Prostate gland (tissue), 2 donors: ENCODE results near the gene SOBP. TPM values are rescaled to one million over a fixed set of nuclear protein-coding genes. Genes with fewer than 3 reads are reported as not detected.

Experiments used
- DNase-seq: peaks from one replicate; pipeline ENCODE4 v3.0.0-alpha.2; 2019; ENCODE audit warnings: low spot score
- H3K27ac ChIP-seq, 2 donors: fragments of 200-600 bp; sonication (generic); 2 replicates each; pipeline ENCODE4 v1.5.1; 2017 to 2019
- H3K27me3 ChIP-seq: fragments of 200-600 bp; sonication (generic); replicated peaks from 2 replicates; pipeline ENCODE4 v1.5.1; 2019; ENCODE audit not compliant: insufficient read depth
- H3K36me3 ChIP-seq, 2 donors: fragments of 200-600 bp; sonication (generic); 1 replicate in 1 of 2; 2 replicates in 1 of 2; pipeline versions ENCODE4 v1.5.1 to v1.8.1; 2017 to 2019
- H3K4me1 ChIP-seq: fragments of 200-600 bp; sonication (generic); replicated peaks from 2 replicates; pipeline ENCODE4 v1.5.1; 2019
- H3K4me3 ChIP-seq, 2 donors: fragments of 200-600 bp; sonication (generic); 2 replicates each; pipeline ENCODE4 v1.5.1; 2017 to 2019
- H3K9me3 ChIP-seq: fragments of 200-600 bp; sonication (generic); 2 replicates; pipeline ENCODE4 v1.5.1; 2017
- CTCF ChIP-seq, 4 experiments: fragments of 200-600 bp in 2 of 4; fragments of 450-650 bp in 2 of 4; sonication (generic) in 2 of 4; IDR thresholded peaks; 1 replicate in 3 of 4; 2 replicates in 1 of 4; pipeline ENCODE4 v1.5.1; 2016 to 2019; ENCODE audit warnings: antibody characterized with exemption in 4 of 4, mild to moderate bottlenecking in 2 of 4, moderate library complexity in 2 of 4
- POLR2A ChIP-seq: fragments of 450-650 bp; IDR thresholded peaks from one replicate; pipeline ENCODE4 v1.6.1; 2016; ENCODE audit warnings: antibody characterized with exemption, mild to moderate bottlenecking
- POLR2AphosphoS5 ChIP-seq: sonication (generic); formaldehyde crosslinking; IDR thresholded peaks from one replicate; pipeline ENCODE4 v1.6.1; 2017; ENCODE audit warnings: antibody characterized with exemption
- WGBS: methylation state at CpG from one replicate; pipeline ENCODE4 v1.1.5; 2018; 5-methylcytosine and 5-hydroxymethylcytosine counted together
- intact Hi-C: fragments of 100-400 bp; cut with DNase I; formaldehyde crosslinking; loops from one replicate; pipeline ENCODE4 v1.14.2; 2022
- total RNA-seq, 2 donors: library from RNA; depleted of rRNA; stranded (reverse); fragments of >200 nt; gene quantifications; one replicate each; pipeline ENCODE4 v1.1.0, GENCODE V29; 2016

SOBP gene
- total RNA-seq, 2 donors from 2014 or later, result 15.8 to 23.3 TPM

GRCh38 chr6:107706516-107707115 lies 216.7 kb downstream of the SOBP start:
- Histone ChIP-seq H3K4me3 (no peak overlapping the region), H3K27ac (no peak overlapping the region), H3K9me3 (no peaks in the 10 kb centered on the region), H3K36me3 (no peaks in the 10 kb centered on the region), H3K27me3 (no peaks in the 10 kb centered on the region), H3K4me1 (no peaks in the 10 kb centered on the region)
- intact Hi-C loops, result loop anchor here (10.0 kb wide), 2 partner anchors 222 to 522 kb away; no protein-coding TSS in a partner anchor
- WGBS, result 80% methylated on average over 13 of the region's 13 CpGs
- DNase-seq, result no peak
- TF ChIP-seq POLR2A, result no peak
- TF ChIP-seq POLR2AphosphoS5, result no peak
- no peak for TF ChIP-seq CTCF (IDR thresholded peaks at IDR 0.05)

GRCh38 chr6:107707346-107708275 lies 217.7 kb downstream of the SOBP start:
- no peaks in the 10 kb centered on the region for H3K9me3 ChIP-seq
- no peak for TF ChIP-seq POLR2A
- no peak for TF ChIP-seq POLR2AphosphoS5
- no peak for TF ChIP-seq CTCF (IDR thresholded peaks at IDR 0.05)
- no peak overlapping the region for H3K27ac ChIP-seq
- 92% methylated on average over 18 of the region's 18 CpGs for WGBS
- H3K4me3 ChIP-seq, result no peak overlapping the region
- H3K27me3 ChIP-seq, result no peaks in the 10 kb centered on the region
- no peaks in the 10 kb centered on the region for H3K4me1 ChIP-seq
- intact Hi-C loops, result loop anchor here (10.0 kb wide), 2 partner anchors 223 to 523 kb away; no protein-coding TSS in a partner anchor
- no peak for DNase-seq
- no peaks in the 10 kb centered on the region for H3K36me3 ChIP-seq

GRCh38 chr6:107708435-107708834 lies 218.5 kb downstream of the SOBP start:
- intact Hi-C loops, result loop anchor here (10.0 kb wide), 2 partner anchors 224 to 524 kb away; no protein-coding TSS in a partner anchor
- Histone ChIP-seq H3K4me3 (no peak overlapping the region), H3K27me3 (no peaks in the 10 kb centered on the region), H3K4me1 (no peaks in the 10 kb centered on the region), H3K27ac (no peak overlapping the region), H3K36me3 (no peaks in the 10 kb centered on the region), H3K9me3 (no peaks in the 10 kb centered on the region)
- WGBS, result 90% methylated on average over 6 of the region's 6 CpGs
- DNase-seq, result no peak
- no peak for TF ChIP-seq POLR2AphosphoS5
- TF ChIP-seq CTCF (IDR thresholded peaks at IDR 0.05), result no peak
- TF ChIP-seq POLR2A, result no peak

GRCh38 chr6:107709341-107709740 lies 219.4 kb downstream of the SOBP start:
- no peak for DNase-seq
- no peaks in the 10 kb centered on the region for H3K36me3 ChIP-seq
- WGBS, result 90% methylated on average over 7 of the region's 7 CpGs
- H3K4me1 ChIP-seq, result no peaks in the 10 kb centered on the region
- TF ChIP-seq POLR2A, result no peak
- TF ChIP-seq POLR2AphosphoS5, result no peak
- no peak for TF ChIP-seq CTCF (IDR thresholded peaks at IDR 0.05)
- H3K4me3 ChIP-seq, result no peak overlapping the region
- H3K9me3 ChIP-seq, result no peaks in the 10 kb centered on the region
- intact Hi-C loops, result loop anchor here (10.0 kb wide), 2 partner anchors 225 to 525 kb away; no protein-coding TSS in a partner anchor
- no peak overlapping the region for H3K27ac ChIP-seq
- H3K27me3 ChIP-seq, result no peaks in the 10 kb centered on the region

Other genes starting within 250 kb of the SOBP start
- gene PDSS2, start 30.6 kb upstream of the SOBP start, total RNA-seq, result 10 to 100 TPM; 12.7 to 35.3 TPM